Measurements from ENCODE around the gene CCDC68. TPM values are rescaled to one million over a fixed set of nuclear protein-coding genes. Genes with fewer than 3 reads are reported as not detected.

Gene CCDC68
- total and polyA plus RNA-seq, 2 donors (not counting 3 experiments of a cell fraction or from before 2014, with no cell fraction given): 0.72 to 1.0 TPM

- H2AFZ ChIP-seq (ENCODE audit: low read depth, low read length): no peak overlapping the region
- dilution Hi-C loops (cut with MboI; ENCODE audit: extremely low pct_ligation_motif_present, low sequenced_read_pairs) (no loop called here), intact Hi-C loops (cut with micrococcal nuclease) (no loop called here)
- CTCF ChIA-PET: no interaction called here
- H4K20me1 ChIP-seq (replicated peaks; ENCODE audit: control insufficient read depth, extremely low read depth, insufficient read depth, low read length): no peaks in the 10 kb centered on the region
- H3K9me1 ChIP-seq (replicated peaks; ENCODE audit: control insufficient read depth, extremely low read depth, insufficient read depth, low read length): no peaks in the 10 kb centered on the region
- H3K4me3 ChIP-seq (replicated peaks in 1 of 3; ENCODE audit: insufficient read depth in 1 of 3, low read depth in 1 of 3, low read length in 3 of 3): no peak overlapping the region
- H3K79me2 ChIP-seq (ENCODE audit: control insufficient read depth, insufficient read depth, low read length): no peaks in the 10 kb centered on the region
- H3K36me3 ChIP-seq (ENCODE audit: control insufficient read depth in 2 of 2, extremely low read depth in 1 of 2, insufficient read depth in 2 of 2, low read length in 2 of 2): no peaks in the 10 kb centered on the region
- H3K27me3 ChIP-seq (ENCODE audit: control insufficient read depth in 2 of 2, insufficient read depth in 2 of 2, low read length in 2 of 2): no peaks in the 10 kb centered on the region
- no peaks in the 10 kb centered on the region for H3K9me3 ChIP-seq (replicated peaks; ENCODE audit: control insufficient read depth, insufficient read depth, low read length)
- TF ChIP-seq, protein P1, sequence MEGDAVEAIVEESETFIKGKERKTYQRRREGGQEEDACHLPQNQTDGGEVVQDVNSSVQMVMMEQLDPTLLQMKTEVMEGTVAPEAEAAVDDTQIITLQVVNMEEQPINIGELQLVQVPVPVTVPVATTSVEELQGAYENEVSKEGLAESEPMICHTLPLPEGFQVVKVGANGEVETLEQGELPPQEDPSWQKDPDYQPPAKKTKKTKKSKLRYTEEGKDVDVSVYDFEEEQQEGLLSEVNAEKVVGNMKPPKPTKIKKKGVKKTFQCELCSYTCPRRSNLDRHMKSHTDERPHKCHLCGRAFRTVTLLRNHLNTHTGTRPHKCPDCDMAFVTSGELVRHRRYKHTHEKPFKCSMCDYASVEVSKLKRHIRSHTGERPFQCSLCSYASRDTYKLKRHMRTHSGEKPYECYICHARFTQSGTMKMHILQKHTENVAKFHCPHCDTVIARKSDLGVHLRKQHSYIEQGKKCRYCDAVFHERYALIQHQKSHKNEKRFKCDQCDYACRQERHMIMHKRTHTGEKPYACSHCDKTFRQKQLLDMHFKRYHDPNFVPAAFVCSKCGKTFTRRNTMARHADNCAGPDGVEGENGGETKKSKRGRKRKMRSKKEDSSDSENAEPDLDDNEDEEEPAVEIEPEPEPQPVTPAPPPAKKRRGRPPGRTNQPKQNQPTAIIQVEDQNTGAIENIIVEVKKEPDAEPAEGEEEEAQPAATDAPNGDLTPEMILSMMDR (IDR thresholded peaks at IDR 0.05; ENCODE audit: extremely low read depth in 1 of 2, insufficient read depth in 1 of 2, low read depth in 1 of 2, low read length in 2 of 2): no peak
- TF ChIP-seq MYC (IDR thresholded peaks at IDR 0.05; ENCODE audit: low read depth, low read length) (no peak), FOS (IDR thresholded peaks at IDR 0.05; ENCODE audit: borderline replicate concordance, insufficient read depth, low read length) (no peak), EZH2 (IDR thresholded peaks at IDR 0.05; ENCODE audit: borderline replicate concordance, low read depth, low read length, severe bottlenecking) (no peak), POLR2A (IDR thresholded peaks at IDR 0.05; ENCODE audit: low read depth, low read length) (no peak), GATA2 (IDR thresholded peaks at IDR 0.05; ENCODE audit: insufficient read depth, insufficient read length, low read depth, low read length) (no peak), JUN (IDR thresholded peaks at IDR 0.05; ENCODE audit: borderline replicate concordance, insufficient read depth, insufficient read length, low read depth) (no peak)
- TF ChIP-seq, protein P2, sequence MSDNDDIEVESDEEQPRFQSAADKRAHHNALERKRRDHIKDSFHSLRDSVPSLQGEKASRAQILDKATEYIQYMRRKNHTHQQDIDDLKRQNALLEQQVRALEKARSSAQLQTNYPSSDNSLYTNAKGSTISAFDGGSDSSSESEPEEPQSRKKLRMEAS (IDR thresholded peaks at IDR 0.05; ENCODE audit: insufficient read depth, insufficient read length): no peak
- H3K4me1 ChIP-seq (ENCODE audit: control insufficient read depth, extremely low read depth, insufficient read depth, low read length): no peaks in the 10 kb centered on the region
- no peak overlapping the region for H3K9ac ChIP-seq (replicated peaks; ENCODE audit: extremely low read depth, insufficient read depth, low read length)
- POLR2A ChIA-PET: no interaction called here
- FAIRE-seq: no peak
- no peak overlapping the region for H3K4me2 ChIP-seq (ENCODE audit: insufficient read depth, low read length)
- BruUV-seq (replicated peaks): no TSS peak
- H3K27ac ChIP-seq (ENCODE audit: insufficient read depth, low read depth, low read length): no peak overlapping the region
- DNase-seq (ENCODE audit: low read depth, low spot score): no peak
These were observed 28.1 kb downstream of the CCDC68 start for GRCh38 chr18:54931152-54931551.
